ENCODE measurements around the gene LAMP5. TPM values are rescaled to one million over a fixed set of nuclear protein-coding genes. Genes with fewer than 3 reads are reported as not detected.
A peak's percentile ranks its signal among the peaks of the same experiment; 100 is the strongest.

The LAMP5 gene
- polyA plus RNA-seq, 1 donor from 2014 or later, result 0.43 TPM

GRCh38 chr20:9515214-9515585 lies 810 bp downstream of the LAMP5 start:
- H3K4me3 ChIP-seq (ENCODE audit: low read length), result peak overlapping the region; percentile 64
- no peaks in the 10 kb centered on the region for H3F3A ChIP-seq (ENCODE audit: insufficient read depth, low read length, poor library complexity, severe bottlenecking)
- H3K4me2 ChIP-seq (ENCODE audit: low read length), result no peak overlapping the region
- no peaks in the 10 kb centered on the region for H3K9me2 ChIP-seq (ENCODE audit: insufficient read depth, low read length)
- H2AFZ ChIP-seq (ENCODE audit: low read depth, low read length), result no peak overlapping the region
- no peaks in the 10 kb centered on the region for H3K79me2 ChIP-seq (replicated peaks; ENCODE audit: insufficient read depth, low read length)
- H3K27ac ChIP-seq (ENCODE audit: low read length), result no peak overlapping the region
- H3K9ac ChIP-seq (ENCODE audit: low read length), result no peak overlapping the region
- TF ChIP-seq POLR2AphosphoS5 (IDR thresholded peaks at IDR 0.05), result peak; percentile 9
- peak; percentile 41 for TF ChIP-seq TAF1 (IDR thresholded peaks at IDR 0.05; ENCODE audit: low read depth)
- TF ChIP-seq SMC3 (conservative IDR thresholded peaks at IDR 0.05; ENCODE audit: poor library complexity), result no peak
- TF ChIP-seq, protein P1, sequence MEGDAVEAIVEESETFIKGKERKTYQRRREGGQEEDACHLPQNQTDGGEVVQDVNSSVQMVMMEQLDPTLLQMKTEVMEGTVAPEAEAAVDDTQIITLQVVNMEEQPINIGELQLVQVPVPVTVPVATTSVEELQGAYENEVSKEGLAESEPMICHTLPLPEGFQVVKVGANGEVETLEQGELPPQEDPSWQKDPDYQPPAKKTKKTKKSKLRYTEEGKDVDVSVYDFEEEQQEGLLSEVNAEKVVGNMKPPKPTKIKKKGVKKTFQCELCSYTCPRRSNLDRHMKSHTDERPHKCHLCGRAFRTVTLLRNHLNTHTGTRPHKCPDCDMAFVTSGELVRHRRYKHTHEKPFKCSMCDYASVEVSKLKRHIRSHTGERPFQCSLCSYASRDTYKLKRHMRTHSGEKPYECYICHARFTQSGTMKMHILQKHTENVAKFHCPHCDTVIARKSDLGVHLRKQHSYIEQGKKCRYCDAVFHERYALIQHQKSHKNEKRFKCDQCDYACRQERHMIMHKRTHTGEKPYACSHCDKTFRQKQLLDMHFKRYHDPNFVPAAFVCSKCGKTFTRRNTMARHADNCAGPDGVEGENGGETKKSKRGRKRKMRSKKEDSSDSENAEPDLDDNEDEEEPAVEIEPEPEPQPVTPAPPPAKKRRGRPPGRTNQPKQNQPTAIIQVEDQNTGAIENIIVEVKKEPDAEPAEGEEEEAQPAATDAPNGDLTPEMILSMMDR (IDR thresholded peaks at IDR 0.05; ENCODE audit: poor library complexity, severe bottlenecking), result no peak
- TF ChIP-seq EP300 (conservative IDR thresholded peaks at IDR 0.05; ENCODE audit: poor library complexity, severe bottlenecking), result no peak
- TF ChIP-seq, protein P2, sequence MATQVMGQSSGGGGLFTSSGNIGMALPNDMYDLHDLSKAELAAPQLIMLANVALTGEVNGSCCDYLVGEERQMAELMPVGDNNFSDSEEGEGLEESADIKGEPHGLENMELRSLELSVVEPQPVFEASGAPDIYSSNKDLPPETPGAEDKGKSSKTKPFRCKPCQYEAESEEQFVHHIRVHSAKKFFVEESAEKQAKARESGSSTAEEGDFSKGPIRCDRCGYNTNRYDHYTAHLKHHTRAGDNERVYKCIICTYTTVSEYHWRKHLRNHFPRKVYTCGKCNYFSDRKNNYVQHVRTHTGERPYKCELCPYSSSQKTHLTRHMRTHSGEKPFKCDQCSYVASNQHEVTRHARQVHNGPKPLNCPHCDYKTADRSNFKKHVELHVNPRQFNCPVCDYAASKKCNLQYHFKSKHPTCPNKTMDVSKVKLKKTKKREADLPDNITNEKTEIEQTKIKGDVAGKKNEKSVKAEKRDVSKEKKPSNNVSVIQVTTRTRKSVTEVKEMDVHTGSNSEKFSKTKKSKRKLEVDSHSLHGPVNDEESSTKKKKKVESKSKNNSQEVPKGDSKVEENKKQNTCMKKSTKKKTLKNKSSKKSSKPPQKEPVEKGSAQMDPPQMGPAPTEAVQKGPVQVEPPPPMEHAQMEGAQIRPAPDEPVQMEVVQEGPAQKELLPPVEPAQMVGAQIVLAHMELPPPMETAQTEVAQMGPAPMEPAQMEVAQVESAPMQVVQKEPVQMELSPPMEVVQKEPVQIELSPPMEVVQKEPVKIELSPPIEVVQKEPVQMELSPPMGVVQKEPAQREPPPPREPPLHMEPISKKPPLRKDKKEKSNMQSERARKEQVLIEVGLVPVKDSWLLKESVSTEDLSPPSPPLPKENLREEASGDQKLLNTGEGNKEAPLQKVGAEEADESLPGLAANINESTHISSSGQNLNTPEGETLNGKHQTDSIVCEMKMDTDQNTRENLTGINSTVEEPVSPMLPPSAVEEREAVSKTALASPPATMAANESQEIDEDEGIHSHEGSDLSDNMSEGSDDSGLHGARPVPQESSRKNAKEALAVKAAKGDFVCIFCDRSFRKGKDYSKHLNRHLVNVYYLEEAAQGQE (IDR thresholded peaks at IDR 0.05; ENCODE audit: borderline replicate concordance), result no peak
- no peak for TF ChIP-seq RAD21 (conservative IDR thresholded peaks at IDR 0.05)
- TF ChIP-seq MXI1 (conservative IDR thresholded peaks at IDR 0.05; ENCODE audit: poor library complexity, severe bottlenecking), result no peak
- TF ChIP-seq EZH2 (IDR thresholded peaks at IDR 0.05; ENCODE audit: borderline replicate concordance, insufficient read depth, low read length, poor library complexity, severe bottlenecking), result no peak
- H3K9me3 ChIP-seq (ENCODE audit: low read length), result no peaks in the 10 kb centered on the region
- H3K36me3 ChIP-seq (ENCODE audit: insufficient read depth, low read length), result no peaks in the 10 kb centered on the region
- no peaks in the 10 kb centered on the region for H4K20me1 ChIP-seq (ENCODE audit: insufficient read depth)
- H3K27me3 ChIP-seq (ENCODE audit: insufficient read depth, low read depth, low read length), result peaks cover 86% of the 10 kb centered on the region

GRCh38 chr20:9515741-9516233 lies 1.4 kb downstream of the LAMP5 start:
- TF ChIP-seq, protein P2 (IDR thresholded peaks at IDR 0.05; ENCODE audit: borderline replicate concordance), result no peak
- TF ChIP-seq EP300 (conservative IDR thresholded peaks at IDR 0.05; ENCODE audit: poor library complexity, severe bottlenecking) (no peak), TAF1 (IDR thresholded peaks at IDR 0.05; ENCODE audit: low read depth) (no peak), RAD21 (conservative IDR thresholded peaks at IDR 0.05) (no peak)
- TF ChIP-seq, protein P1 (IDR thresholded peaks at IDR 0.05; ENCODE audit: poor library complexity, severe bottlenecking), result no peak
- H2AFZ ChIP-seq (ENCODE audit: low read depth, low read length), result no peak overlapping the region
- no peaks in the 10 kb centered on the region for H3K79me2 ChIP-seq (replicated peaks; ENCODE audit: insufficient read depth, low read length)
- H3K4me3 ChIP-seq (ENCODE audit: low read length), result peak overlapping the region; percentile 64
- H3K36me3 ChIP-seq (ENCODE audit: insufficient read depth, low read length), result no peaks in the 10 kb centered on the region
- peaks cover 80% of the 10 kb centered on the region for H3K27me3 ChIP-seq (ENCODE audit: insufficient read depth, low read depth, low read length)
- no peak overlapping the region for H3K27ac ChIP-seq (ENCODE audit: low read length)
- H3K9ac ChIP-seq (ENCODE audit: low read length), result no peak overlapping the region
- H3F3A ChIP-seq (ENCODE audit: insufficient read depth, low read length, poor library complexity, severe bottlenecking), result no peaks in the 10 kb centered on the region
- no peaks in the 10 kb centered on the region for H3K9me3 ChIP-seq (ENCODE audit: low read length)
- no peaks in the 10 kb centered on the region for H4K20me1 ChIP-seq (ENCODE audit: insufficient read depth)
- no peaks in the 10 kb centered on the region for H3K9me2 ChIP-seq (ENCODE audit: insufficient read depth, low read length)
- H3K4me2 ChIP-seq (ENCODE audit: low read length), result peak overlapping the region; percentile 21
